H1 (cell line): ENCODE results near the gene RNF38. TPM values are rescaled to one million over a fixed set of nuclear protein-coding genes. Genes with fewer than 3 reads are reported as not detected.

ENCODE experiments used
- CTCF ChIA-PET: fragments of 300-600 bp; sonication (Branson Sonifier 250); formaldehyde crosslinking; loops from one replicate; lab custom pipeline; 2021; ENCODE audit not compliant: partially characterized antibody; lab: Charles Lee
- POLR2A ChIA-PET: fragments of 300-600 bp; sonication (Branson Sonifier 250); formaldehyde crosslinking; loops from one replicate; lab custom pipeline; 2021; ENCODE audit warnings: inconsistent platforms; ENCODE audit not compliant: partially characterized antibody; lab: Charles Lee
- DNase-seq, 2 experiments: peaks; one replicate each; pipeline versions ENCODE4 v3.0.0 to v3.0.0-alpha.2; 2010 to 2022; ENCODE audit warnings: low spot score in 2 of 2, low read depth in 1 of 2, mixed read lengths in 1 of 2
- FAIRE-seq: peaks from 2 replicates; lab custom pipeline; 2011; peaks lifted over from hg19 to GRCh38; lab: Jason Lieb, UNC
- H2AFZ ChIP-seq: 2 replicates; pipeline ENCODE4 v1.8.1; 2012; ENCODE audit warnings: low read length, inconsistent platforms
- H2AK5ac ChIP-seq: 2 replicates; pipeline ENCODE4 v1.6.1; 2013; ENCODE audit warnings: low read depth, low read length
- H2BK120ac ChIP-seq: replicated peaks from 2 replicates; pipeline ENCODE3; 2013; ENCODE audit warnings: low read depth, low read length, inconsistent platforms
- H2BK12ac ChIP-seq: 2 replicates; pipeline ENCODE4 v1.6.1; 2013; ENCODE audit warnings: low read depth, low read length
- H2BK15ac ChIP-seq: 2 replicates; pipeline ENCODE4 v1.6.1; 2013; ENCODE audit warnings: low read length
- H2BK20ac ChIP-seq: 2 replicates; pipeline ENCODE4 v1.6.1; 2013; ENCODE audit warnings: low read length
- H2BK5ac ChIP-seq: 2 replicates; pipeline ENCODE4 v1.6.1; 2013; ENCODE audit warnings: low read depth, low read length
- H3K14ac ChIP-seq: 2 replicates; pipeline ENCODE4 v1.6.1; 2013; ENCODE audit warnings: inconsistent platforms; ENCODE audit not compliant: insufficient read length
- H3K18ac ChIP-seq: 2 replicates; pipeline ENCODE4 v1.6.1; 2013; ENCODE audit warnings: low read length; ENCODE audit errors: extremely low read depth
- H3K23ac ChIP-seq: 2 replicates; pipeline ENCODE4 v1.6.1; 2013; ENCODE audit warnings: inconsistent platforms; ENCODE audit not compliant: insufficient read length
- H3K23me2 ChIP-seq: 2 replicates; pipeline ENCODE4 v1.6.1; 2013; ENCODE audit warnings: low read depth, low read length
- H3K27ac ChIP-seq: 2 replicates; pipeline ENCODE4 v1.6.1; 2011; ENCODE audit warnings: low read depth, low read length, inconsistent platforms
- H3K27me3 ChIP-seq, 4 experiments: replicated peaks in 1 of 4; 1 replicate in 1 of 4; 2 replicates in 3 of 4; pipeline versions ENCODE4 v1.6.1 to v1.8.1; 2011 to 2013; ENCODE audit warnings: low read length in 3 of 4, mild to moderate bottlenecking in 3 of 4, inconsistent platforms in 2 of 4, mixed read lengths in 2 of 4, moderate library complexity in 1 of 4; ENCODE audit not compliant: control insufficient read depth in 3 of 4, insufficient read depth in 3 of 4; ENCODE audit errors: extremely low read depth in 1 of 4
- H3K36me3 ChIP-seq, 4 experiments: 2 replicates each; pipeline versions ENCODE4 v1.6.1 to v1.8.1; 2011 to 2013; ENCODE audit warnings: mild to moderate bottlenecking in 4 of 4, low read length in 3 of 4, moderate library complexity in 2 of 4, control low read depth in 1 of 4, inconsistent platforms in 1 of 4; ENCODE audit not compliant: insufficient read depth in 4 of 4, control insufficient read depth in 2 of 4
- H3K4ac ChIP-seq: replicated peaks from 2 replicates; pipeline ENCODE3; 2013; ENCODE audit warnings: low read length, low read depth, mixed read lengths, inconsistent platforms; ENCODE audit not compliant: insufficient read length
- H3K4me1 ChIP-seq, 4 experiments: replicated peaks in 1 of 4; 1 replicate in 1 of 4; 2 replicates in 3 of 4; pipeline versions ENCODE4 v1.6.1 to v1.8.1; 2011 to 2013; ENCODE audit warnings: low read length in 3 of 4, inconsistent platforms in 2 of 4, mixed read lengths in 1 of 4; ENCODE audit not compliant: insufficient read depth in 4 of 4, control insufficient read depth in 3 of 4
- H3K4me2 ChIP-seq, 2 experiments: 2 replicates each; pipeline versions ENCODE4 v1.6.1 to v1.8.1; 2011 to 2013; ENCODE audit warnings: low read depth in 2 of 2, low read length in 2 of 2, control low read depth in 1 of 2, inconsistent platforms in 1 of 2, mild to moderate bottlenecking in 1 of 2; ENCODE audit not compliant: insufficient read depth in 1 of 2
- H3K4me3 ChIP-seq, 4 experiments: fragments of 200-600, 300-600 bp in 1 of 4; sonication (generic), shearing (Covaris generic), sonication (Bioruptor Twin) in 1 of 4; 2 replicates each; pipeline versions ENCODE4 v1.5.1 to v1.8.1; 2011 to 2016; ENCODE audit warnings: low read length in 4 of 4, low read depth in 3 of 4, control low read depth in 2 of 4, inconsistent platforms in 2 of 4, mild to moderate bottlenecking in 2 of 4, mixed read lengths in 1 of 4, moderate library complexity in 1 of 4; ENCODE audit not compliant: insufficient read depth in 2 of 4; ENCODE audit errors: extremely low read depth in 1 of 4
- H3K56ac ChIP-seq: replicated peaks from 2 replicates; pipeline ENCODE3; 2013; ENCODE audit warnings: low read depth, mild to moderate bottlenecking, mixed read lengths, low read length, inconsistent platforms; ENCODE audit not compliant: insufficient read length
- H3K79me1 ChIP-seq: 2 replicates; pipeline ENCODE4 v1.6.1; 2013; ENCODE audit warnings: low read depth, low read length, control low read depth
- H3K79me2 ChIP-seq, 2 experiments: 2 replicates each; pipeline versions ENCODE4 v1.6.1 to v1.8.1; 2012 to 2013; ENCODE audit warnings: low read length in 2 of 2, mild to moderate bottlenecking in 2 of 2, inconsistent platforms in 1 of 2; ENCODE audit not compliant: insufficient read depth in 2 of 2, control insufficient read depth in 1 of 2
- H3K9ac ChIP-seq, 4 experiments: replicated peaks in 1 of 4; 1 replicate in 1 of 4; 2 replicates in 3 of 4; pipeline versions ENCODE4 v1.6.1 to v1.8.1; 2011 to 2013; ENCODE audit warnings: low read depth in 3 of 4, low read length in 3 of 4, control low read depth in 2 of 4, mild to moderate bottlenecking in 2 of 4, moderate library complexity in 2 of 4, inconsistent platforms in 1 of 4; ENCODE audit errors: extremely low read depth in 1 of 4
- H3K9me3 ChIP-seq, 2 experiments: 2 replicates each; pipeline versions ENCODE4 v1.6.1 to v1.8.1; 2012 to 2013; ENCODE audit warnings: mild to moderate bottlenecking in 2 of 2, moderate library complexity in 2 of 2, control low read depth in 1 of 2, inconsistent platforms in 1 of 2, low read depth in 1 of 2, low read length in 1 of 2, mixed read lengths in 1 of 2; ENCODE audit not compliant: insufficient read depth in 2 of 2
- H4K20me1 ChIP-seq, 2 experiments: replicated peaks in 1 of 2; 2 replicates each; pipeline versions ENCODE3 to v1.8.1; 2011 to 2013; ENCODE audit warnings: inconsistent platforms in 2 of 2, low read length in 2 of 2, mild to moderate bottlenecking in 1 of 2; ENCODE audit not compliant: insufficient read depth in 2 of 2, control insufficient read depth in 1 of 2
- H4K5ac ChIP-seq: 2 replicates; pipeline ENCODE4 v1.6.1; 2013; ENCODE audit warnings: low read length, low read depth, mixed read lengths, inconsistent platforms; ENCODE audit not compliant: insufficient read length
- H4K8ac ChIP-seq: 2 replicates; pipeline ENCODE4 v1.8.0; 2013; ENCODE audit warnings: mild to moderate bottlenecking, moderate library complexity, low read length, inconsistent platforms; ENCODE audit not compliant: insufficient read depth; ENCODE audit errors: extremely low read depth
- H4K91ac ChIP-seq: replicated peaks from 2 replicates; pipeline ENCODE3; 2013; ENCODE audit warnings: low read length, mixed read lengths, inconsistent platforms; ENCODE audit not compliant: insufficient read length
- BACH1 ChIP-seq: IDR thresholded peaks from 2 replicates; pipeline ENCODE4 v1.6.1; 2012; ENCODE audit warnings: low read length, improper control_type of control experiment
- BRCA1 ChIP-seq: IDR thresholded peaks from 2 replicates; pipeline ENCODE4 v1.6.1; 2012; ENCODE audit warnings: low read depth, low read length, improper control_type of control experiment
- E2F6 ChIP-seq: IDR thresholded peaks from 2 replicates; pipeline ENCODE4 v1.6.1; 2012; ENCODE audit warnings: inconsistent platforms
- HDAC2 ChIP-seq, 2 experiments: fragments of 300-600 bp in 1 of 2; sonication (generic) in 1 of 2; IDR thresholded peaks; 2 replicates each; pipeline ENCODE4 v1.6.1; 2011 to 2012; ENCODE audit warnings: low read depth in 2 of 2, low read length in 2 of 2, mild to moderate bottlenecking in 2 of 2, moderate library complexity in 2 of 2, borderline replicate concordance in 1 of 2, inconsistent platforms in 1 of 2
- KDM1A ChIP-seq: fragments of 200-600, 300-600 bp; sonication (generic); IDR thresholded peaks from 2 replicates; pipeline ENCODE4 v1.7.1; 2016; ENCODE audit warnings: mild to moderate bottlenecking, low read length, borderline replicate concordance
- POLR2A ChIP-seq, 2 experiments: IDR thresholded peaks; 1 replicate in 1 of 2; 2 replicates in 1 of 2; pipeline ENCODE4 v1.6.1; 2011; ENCODE audit warnings: low read depth in 2 of 2, low read length in 2 of 2, mild to moderate bottlenecking in 2 of 2; ENCODE audit errors: control extremely low read depth in 1 of 2
- RAD21 ChIP-seq, 2 experiments: IDR thresholded peaks in 1 of 2; conservative IDR thresholded peaks in 1 of 2; 2 replicates each; pipeline ENCODE4 v1.6.1; 2011; ENCODE audit warnings: low read depth in 2 of 2, low read length in 2 of 2, improper control_type of control experiment in 1 of 2, inconsistent platforms in 1 of 2, mild to moderate bottlenecking in 1 of 2, moderate library complexity in 1 of 2
- RFX5 ChIP-seq: IDR thresholded peaks from 2 replicates; pipeline ENCODE4 v1.6.1; 2011; ENCODE audit warnings: low read depth, low read length, improper control_type of control experiment, borderline replicate concordance
- RXRA ChIP-seq: IDR thresholded peaks from 2 replicates; pipeline ENCODE4 v1.6.1; 2011; ENCODE audit warnings: low read depth, mild to moderate bottlenecking, low read length, moderate library complexity; ENCODE audit not compliant: insufficient read depth
- SIX5 ChIP-seq: IDR thresholded peaks from 2 replicates; pipeline ENCODE4 v1.6.1; 2011; ENCODE audit warnings: mild to moderate bottlenecking, low read depth, low read length
- SUZ12 ChIP-seq: fragments of 200-600 bp; sonication (generic); IDR thresholded peaks from 2 replicates; pipeline ENCODE4 v1.6.1; 2012; ENCODE audit warnings: mild to moderate bottlenecking, inconsistent platforms, low read length, moderate library complexity, mixed read lengths
- TBP ChIP-seq: IDR thresholded peaks from 2 replicates; pipeline ENCODE4 v1.6.1; 2011; ENCODE audit warnings: low read depth, low read length, improper control_type of control experiment
- WGBS, 2 experiments: shearing (Covaris generic) in 1 of 2; methylation state at CpG; one replicate each; pipeline versions ENCODE4 v1.1.6 to v1.1.7; 2013 to 2015; ENCODE audit warnings: low lambda C conversion rate in 2 of 2, mixed read lengths in 2 of 2, inconsistent platforms in 1 of 2, low coverage in 1 of 2, missing lambda C conversion rate in 1 of 2; ENCODE audit not compliant: insufficient replicate concordance in 2 of 2, insufficient coverage in 1 of 2, insufficient read length in 1 of 2; ENCODE audit errors: extremely low coverage in 1 of 2, missing lambda C conversion rate in 1 of 2; 5-methylcytosine and 5-hydroxymethylcytosine counted together
- polyA plus RNA-seq, 7 experiments: library from polyadenylated mRNA; depleted of rRNA in 3 of 7; stranded (reverse) in 5 of 7; unstranded in 2 of 7; fragments of >200 nt in 5 of 7; fragments of 200-250 nt in 2 of 7; gene quantifications; 1 replicate in 5 of 7; 2 replicates in 1 of 7; 4 replicates in 1 of 7; pipeline versions ENCODE4 v1.2.1 to v1.2.3, GENCODE V29; 2011 to 2013; ENCODE audit warnings: missing spikeins in 2 of 7, mixed read lengths in 2 of 7
- total RNA-seq: library from RNA; stranded (reverse); fragmentation: NEBNext Ultra II Directional; extraction: Animal tissue kit (Norgen Biotek cat#: 25700); gene quantifications from 2 replicates; pipeline ENCODE4 v1.2.1, GENCODE V29; 2021
- TF ChIP-seq, protein P1 (sequence below): IDR thresholded peaks from 2 replicates; pipeline ENCODE4 v1.6.1; 2011; ENCODE audit warnings: low read depth, mild to moderate bottlenecking, low read length; ENCODE audit not compliant: insufficient read depth

Gene RNF38
- total and polyA plus RNA-seq, 2 of the 8 experiments (the other 6 are each of a cell fraction or from before 2014, with no cell fraction given) = 54.9 to 60.9 TPM

- no peak for FAIRE-seq
- H3K27me3 ChIP-seq = no peaks in the 10 kb centered on the region
- H2BK5ac ChIP-seq = no peak overlapping the region
- no peaks in the 10 kb centered on the region for H3K79me2 ChIP-seq
- no peak overlapping the region for H3K27ac ChIP-seq
- DNase-seq = no peak
- H4K20me1 ChIP-seq = no peaks in the 10 kb centered on the region
- no peaks in the 10 kb centered on the region; the same call in 1 of the 2 replicates for H3K23me2 ChIP-seq
- no peak overlapping the region for H3K18ac ChIP-seq
- no peak overlapping the region for H2BK120ac ChIP-seq
- CTCF ChIA-PET = interaction anchor here (0.7 to 1.5 kb wide), 2 partner anchors 10 to 120 kb away, joined by 4 to 5 read pairs; no protein-coding TSS in a partner anchor
- no peak overlapping the region for H2BK20ac ChIP-seq
- no peak overlapping the region for H3K9ac ChIP-seq
- no peak overlapping the region for H3K4me2 ChIP-seq
- no peak overlapping the region for H2AK5ac ChIP-seq
- 58% methylated on average over 3 of the region's 3 CpGs; no CpG with 5 or more reads in 1 of the 2 experiments for WGBS, 2 experiments
- no peak overlapping the region for H2AFZ ChIP-seq
- H3K79me1 ChIP-seq = no peaks in the 10 kb centered on the region
- no peak overlapping the region for H4K8ac ChIP-seq
- H2BK12ac ChIP-seq = no peak overlapping the region
- POLR2A ChIA-PET = no interaction called here
- H3K36me3 ChIP-seq = no peaks in the 10 kb centered on the region
- H2BK15ac ChIP-seq = no peak overlapping the region
- H4K91ac ChIP-seq = no peak overlapping the region
- no peak overlapping the region for H3K56ac ChIP-seq
- no peaks in the 10 kb centered on the region for H3K9me3 ChIP-seq
- no peak overlapping the region for H3K4me3 ChIP-seq
- peaks cover 0 to 11% (median 3%) of the 10 kb centered on the region in 4 experiments; a peak in 5 of 7 replicates for H3K4me1 ChIP-seq
- H3K23ac ChIP-seq = no peak overlapping the region
- no peak overlapping the region for H4K5ac ChIP-seq
- H3K4ac ChIP-seq = no peak overlapping the region
- no peak overlapping the region for H3K14ac ChIP-seq
- no peak for TF ChIP-seq RAD21 (IDR thresholded peaks at IDR 0.05 in 1 of 2, conservative IDR thresholded peaks at IDR 0.05 in 1 of 2; ENCODE audit: low read depth in 2 of 2, low read length in 2 of 2)
- no peak for TF ChIP-seq BACH1
- no peak for TF ChIP-seq HDAC2 (IDR thresholded peaks at IDR 0.05; ENCODE audit: borderline replicate concordance in 1 of 2, low read depth in 2 of 2, low read length in 2 of 2)
- no peak for TF ChIP-seq RXRA
- TF ChIP-seq TBP = no peak
- TF ChIP-seq BRCA1 = no peak
- no peak for TF ChIP-seq E2F6
- TF ChIP-seq KDM1A = no peak
- TF ChIP-seq SUZ12 = no peak
- TF ChIP-seq RFX5 = no peak
- TF ChIP-seq, protein P1, sequence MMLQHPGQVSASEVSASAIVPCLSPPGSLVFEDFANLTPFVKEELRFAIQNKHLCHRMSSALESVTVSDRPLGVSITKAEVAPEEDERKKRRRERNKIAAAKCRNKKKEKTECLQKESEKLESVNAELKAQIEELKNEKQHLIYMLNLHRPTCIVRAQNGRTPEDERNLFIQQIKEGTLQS = no peak
- no peak for TF ChIP-seq SIX5
- TF ChIP-seq POLR2A (IDR thresholded peaks at IDR 0.05; ENCODE audit: control extremely low read depth in 1 of 2, low read depth in 2 of 2, low read length in 2 of 2) = no peak
Measured at GRCh38 chr9:36322462-36322861, 77.6 kb downstream of the RNF38 start.
